NB4 (cell line): ENCODE data around the gene COMP.

ENCODE experiments used
- DNase-seq: peaks from one replicate; pipeline ENCODE4 v3.0.0; 2010; ENCODE audit warnings: low read depth
- H3K4me3 ChIP-seq: one replicate; pipeline ENCODE4 v1.5.1; 2011; ENCODE audit warnings: mild to moderate bottlenecking, low read depth, low read length, moderate library complexity
- MYC ChIP-seq: IDR thresholded peaks from 2 replicates; pipeline ENCODE4 v1.6.1; 2011; ENCODE audit warnings: low read depth, low read length
- POLR2A ChIP-seq: IDR thresholded peaks from 2 replicates; pipeline ENCODE4 v1.6.1; 2011; ENCODE audit warnings: mild to moderate bottlenecking; ENCODE audit not compliant: insufficient read length; ENCODE audit errors: extremely low read depth
- TF ChIP-seq, protein P1 (sequence below): IDR thresholded peaks from 2 replicates; pipeline ENCODE4 v1.6.1; 2011; ENCODE audit warnings: low read depth, low read length
- TF ChIP-seq, protein P2 (sequence below): IDR thresholded peaks from one replicate; pipeline ENCODE4 v1.5.1; 2012; ENCODE audit warnings: low read depth, low read length

COMP gene

DNA sequence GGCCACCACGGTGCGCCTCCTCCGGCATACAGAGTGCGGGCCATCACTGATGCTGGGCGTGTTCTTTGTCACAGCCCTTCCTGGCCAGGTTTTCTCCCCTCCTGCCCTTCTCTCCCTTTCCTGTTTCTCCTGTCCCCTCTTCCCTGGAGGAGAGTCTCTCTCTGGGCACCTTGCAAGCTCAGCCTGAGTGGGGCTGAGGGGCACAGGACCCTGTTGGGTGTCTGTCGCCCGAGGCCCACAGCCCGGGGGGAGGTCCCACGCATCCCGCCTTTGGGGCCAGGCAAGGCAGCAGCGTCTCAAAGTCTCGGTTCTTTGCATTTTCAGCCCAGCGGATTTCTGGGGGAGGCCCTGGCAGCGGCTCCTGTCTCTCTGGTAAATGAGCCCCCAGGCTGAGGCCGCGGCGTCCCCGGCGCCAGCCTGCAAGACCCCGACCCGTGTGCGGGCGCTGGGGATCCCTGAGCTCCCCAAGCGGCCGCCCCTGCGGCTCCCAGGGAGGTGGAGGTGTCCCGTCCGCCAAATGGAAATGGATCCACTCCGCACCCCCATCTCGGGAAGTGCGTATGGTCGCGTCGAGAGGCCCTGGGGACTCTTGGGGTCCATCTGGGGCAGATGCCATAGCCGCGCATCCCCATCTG lies 47.2 kb downstream of the COMP start:
- no peak overlapping the region for H3K4me3 ChIP-seq
- DNase-seq, result no peak
- TF ChIP-seq MYC, result no peak
- TF ChIP-seq, protein P1, sequence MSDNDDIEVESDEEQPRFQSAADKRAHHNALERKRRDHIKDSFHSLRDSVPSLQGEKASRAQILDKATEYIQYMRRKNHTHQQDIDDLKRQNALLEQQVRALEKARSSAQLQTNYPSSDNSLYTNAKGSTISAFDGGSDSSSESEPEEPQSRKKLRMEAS, result no peak
- TF ChIP-seq, protein P2, sequence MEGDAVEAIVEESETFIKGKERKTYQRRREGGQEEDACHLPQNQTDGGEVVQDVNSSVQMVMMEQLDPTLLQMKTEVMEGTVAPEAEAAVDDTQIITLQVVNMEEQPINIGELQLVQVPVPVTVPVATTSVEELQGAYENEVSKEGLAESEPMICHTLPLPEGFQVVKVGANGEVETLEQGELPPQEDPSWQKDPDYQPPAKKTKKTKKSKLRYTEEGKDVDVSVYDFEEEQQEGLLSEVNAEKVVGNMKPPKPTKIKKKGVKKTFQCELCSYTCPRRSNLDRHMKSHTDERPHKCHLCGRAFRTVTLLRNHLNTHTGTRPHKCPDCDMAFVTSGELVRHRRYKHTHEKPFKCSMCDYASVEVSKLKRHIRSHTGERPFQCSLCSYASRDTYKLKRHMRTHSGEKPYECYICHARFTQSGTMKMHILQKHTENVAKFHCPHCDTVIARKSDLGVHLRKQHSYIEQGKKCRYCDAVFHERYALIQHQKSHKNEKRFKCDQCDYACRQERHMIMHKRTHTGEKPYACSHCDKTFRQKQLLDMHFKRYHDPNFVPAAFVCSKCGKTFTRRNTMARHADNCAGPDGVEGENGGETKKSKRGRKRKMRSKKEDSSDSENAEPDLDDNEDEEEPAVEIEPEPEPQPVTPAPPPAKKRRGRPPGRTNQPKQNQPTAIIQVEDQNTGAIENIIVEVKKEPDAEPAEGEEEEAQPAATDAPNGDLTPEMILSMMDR, result no peak
- no peak for TF ChIP-seq POLR2A

DNA sequence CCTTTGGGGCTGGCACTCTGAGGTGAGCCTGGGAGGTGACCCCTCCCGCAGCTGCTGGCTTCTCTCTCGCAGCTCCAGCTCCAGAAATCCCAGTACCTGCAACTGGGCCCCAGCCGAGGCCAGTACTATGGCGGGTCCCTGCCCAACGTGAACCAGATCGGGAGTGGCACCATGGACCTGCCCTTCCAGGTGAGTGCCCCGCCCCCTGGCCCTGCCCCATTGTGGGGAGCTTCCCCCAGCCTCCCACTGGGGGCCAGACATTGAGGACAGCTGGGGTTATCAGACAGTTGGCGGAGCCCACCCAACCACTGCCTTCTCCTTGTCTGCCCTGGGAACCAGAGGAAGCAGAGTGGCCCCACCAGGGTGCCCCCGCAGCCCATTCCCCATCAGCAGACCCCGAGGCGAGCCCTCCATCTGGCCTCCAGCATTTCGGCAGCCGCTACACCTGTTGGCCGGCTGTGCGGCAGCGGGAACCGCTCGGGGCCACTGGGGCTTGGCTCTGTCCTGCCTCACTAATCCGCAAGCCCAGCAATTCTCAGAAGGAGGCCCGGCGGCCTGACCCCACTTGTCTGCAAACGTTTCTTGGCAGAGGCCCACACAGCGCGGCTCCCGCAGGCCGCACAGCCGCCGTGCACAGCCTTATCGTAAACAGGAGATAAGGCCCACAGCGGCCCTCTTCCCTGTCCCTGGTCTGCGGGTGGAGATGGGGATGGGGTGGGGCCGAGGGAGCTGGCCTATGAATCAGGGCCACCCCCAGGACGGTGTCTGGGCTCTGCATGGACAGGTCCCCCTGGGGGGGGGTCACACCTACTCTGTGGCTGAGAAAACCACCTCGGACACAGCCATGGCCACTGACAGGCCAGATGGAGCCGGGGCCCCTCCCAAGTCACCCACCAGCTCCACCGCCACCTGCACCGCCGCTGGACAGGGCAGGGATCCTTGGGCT lies 48.0 kb downstream of the COMP start:
- TF ChIP-seq, protein P1, result no peak
- TF ChIP-seq, protein P2, result no peak
- TF ChIP-seq POLR2A, result no peak
- no peak for TF ChIP-seq MYC
- no peak overlapping the region for H3K4me3 ChIP-seq
- no peak for DNase-seq

DNA sequence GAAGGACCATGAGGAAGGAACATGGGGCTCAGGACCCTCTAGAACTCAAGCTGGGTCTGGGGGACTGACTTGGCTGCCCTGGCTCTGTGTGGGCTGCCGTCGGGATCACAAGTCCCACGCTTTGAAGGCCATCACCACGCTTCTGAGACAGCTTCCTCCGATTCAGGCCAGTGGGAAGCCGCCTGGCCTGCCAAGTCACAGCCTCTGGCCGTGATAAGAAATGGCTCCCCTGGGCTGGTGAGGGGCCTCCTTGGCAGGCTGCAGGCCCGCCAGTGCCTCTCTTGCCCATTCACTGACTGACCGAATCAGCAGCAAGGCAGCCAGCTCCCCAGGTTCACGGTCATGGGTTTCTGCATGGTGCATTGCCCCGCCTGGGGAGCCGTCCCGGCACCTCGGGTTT lies 48.8 kb downstream of the COMP start:
- TF ChIP-seq, protein P2, result no peak
- no peak for TF ChIP-seq MYC
- TF ChIP-seq, protein P1, result no peak
- TF ChIP-seq POLR2A, result no peak
- DNase-seq, result no peak
- H3K4me3 ChIP-seq, result no peak overlapping the region

DNA sequence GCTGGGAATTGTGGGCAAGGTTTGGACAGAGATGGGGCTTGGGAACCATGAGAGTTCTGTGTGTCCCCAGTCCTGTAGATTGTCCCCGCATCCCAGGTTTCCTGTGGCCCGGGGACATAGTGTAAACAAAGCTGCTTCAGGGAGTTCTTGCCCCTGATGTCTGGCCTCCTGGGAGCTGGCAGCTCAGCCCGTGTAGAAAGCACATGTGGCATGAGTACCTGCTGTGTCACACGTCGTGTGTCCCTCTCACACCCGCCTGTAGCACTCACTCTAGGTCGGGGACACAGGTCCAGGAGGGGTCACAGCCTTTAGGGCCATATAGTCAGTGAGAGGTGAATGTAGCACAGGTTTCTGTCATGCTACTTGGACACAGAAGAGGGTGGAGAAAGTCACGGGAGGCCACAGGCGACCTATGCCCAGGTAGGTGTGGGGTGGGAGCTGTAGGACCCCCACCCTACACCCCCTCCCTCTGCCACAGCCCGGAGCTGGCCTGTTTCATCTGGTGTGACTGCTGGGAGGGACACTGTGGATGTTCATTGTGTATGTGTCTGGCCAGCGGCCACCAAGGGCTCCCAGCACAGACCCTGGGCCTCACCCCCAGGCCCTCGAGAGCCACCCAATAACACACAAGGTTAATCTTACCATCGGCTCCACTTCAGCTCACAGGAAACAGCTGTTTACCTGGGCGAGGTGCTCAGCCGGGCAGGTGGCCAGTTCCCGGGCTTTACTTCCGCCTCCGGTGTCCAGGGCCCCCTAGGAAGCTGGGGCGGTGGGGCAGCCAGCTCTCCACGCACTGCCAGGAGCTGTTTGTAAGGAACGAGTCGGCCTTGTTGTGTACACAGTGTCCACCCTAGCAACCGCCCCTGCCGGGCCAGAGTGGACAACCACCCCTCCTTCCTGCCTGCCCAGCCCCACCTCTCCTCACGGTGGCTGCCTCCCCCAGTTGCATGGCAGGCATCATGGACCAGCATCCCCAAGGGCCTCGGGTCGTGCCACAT lies 49.7 kb downstream of the COMP start:
- TF ChIP-seq, protein P2, result no peak
- no peak for TF ChIP-seq MYC
- no peak for TF ChIP-seq POLR2A
- TF ChIP-seq, protein P1, result no peak
- no peak overlapping the region for H3K4me3 ChIP-seq
- DNase-seq, result no peak

DNA sequence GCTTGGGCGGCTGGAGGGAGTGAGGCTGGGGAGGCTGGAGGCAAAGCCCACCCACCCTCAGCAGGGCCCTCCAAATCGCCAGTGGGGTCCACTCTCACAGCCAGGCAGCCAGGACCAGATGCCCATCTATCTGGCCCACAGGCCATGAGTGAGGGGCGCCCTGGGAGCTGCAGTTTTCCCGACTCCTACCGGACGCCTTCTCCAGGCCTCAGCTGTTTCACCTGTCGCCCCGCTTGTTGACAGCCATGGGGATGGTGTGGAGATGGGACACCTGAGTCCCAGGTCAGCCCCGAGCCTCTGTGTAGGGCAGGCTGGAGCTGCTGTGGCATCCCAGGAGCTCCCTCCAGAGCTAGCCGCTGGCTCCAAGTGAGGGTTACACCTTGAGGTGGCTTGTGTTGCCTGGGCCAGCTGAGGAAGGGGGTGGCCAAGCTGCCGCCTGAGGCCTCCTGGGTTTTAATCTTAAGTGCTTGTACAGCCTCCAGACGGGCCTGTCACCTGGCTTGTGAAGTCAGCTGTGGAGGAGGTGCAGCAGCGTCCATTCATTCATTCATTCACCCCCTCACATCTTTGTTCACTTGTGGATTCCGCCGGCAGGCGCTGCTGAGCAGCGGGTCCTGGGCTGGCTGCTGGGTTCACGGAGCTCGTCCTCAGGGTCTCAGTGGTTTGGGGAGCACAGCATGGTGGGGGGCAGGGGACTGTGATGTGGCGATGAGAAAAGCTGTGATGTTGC lies 52.0 kb downstream of the COMP start:
- no peak overlapping the region for H3K4me3 ChIP-seq
- no peak for TF ChIP-seq MYC
- TF ChIP-seq, protein P1, result no peak
- TF ChIP-seq POLR2A, result no peak
- TF ChIP-seq, protein P2, result no peak
- DNase-seq, result no peak
